ENCODE measurements around the gene PPP5C.

GRCh38 chr19:46423188-46423587 is 76.3 kb downstream of the PPP5C start:
- no peak for TF ChIP-seq RAD21 (IDR thresholded peaks at IDR 0.05; ENCODE audit: low read depth)
- no peak for TF ChIP-seq ZBTB7A (IDR thresholded peaks at IDR 0.05; ENCODE audit: low read depth)
- TF ChIP-seq YY1 (IDR thresholded peaks at IDR 0.05; ENCODE audit: low read depth) = no peak
- no peak for TF ChIP-seq EP300 (IDR thresholded peaks at IDR 0.05; ENCODE audit: borderline replicate concordance)
- TF ChIP-seq TAF1 (IDR thresholded peaks at IDR 0.05; ENCODE audit: low read depth) = no peak
- no peak for TF ChIP-seq REST (IDR thresholded peaks at IDR 0.05; ENCODE audit: low read depth)
